Lung microvascular endothelial cell (primary cell): ENCODE results near the gene LIPE. TPM values are rescaled to one million over a fixed set of nuclear protein-coding genes. Genes with fewer than 3 reads are reported as not detected.
"Not testable (repeated sequence)": the region's sequence is repeated elsewhere in the genome, so short reads cannot be mapped to it uniquely, and the experiment has no call there.

Source experiments
- DNase-seq, 2 donors: peaks; one replicate each; pipeline versions ENCODE4 v3.0.0 to v3.0.0-alpha.2; 2010; ENCODE audit warnings: low read depth in 2 of 2
- total RNA-seq: library from RNA; depleted of rRNA; stranded (reverse); fragments of >200 nt; gene quantifications from 2 replicates; pipeline ENCODE4 v1.2.1, GENCODE V29; 2014

LIPE gene, protein sequence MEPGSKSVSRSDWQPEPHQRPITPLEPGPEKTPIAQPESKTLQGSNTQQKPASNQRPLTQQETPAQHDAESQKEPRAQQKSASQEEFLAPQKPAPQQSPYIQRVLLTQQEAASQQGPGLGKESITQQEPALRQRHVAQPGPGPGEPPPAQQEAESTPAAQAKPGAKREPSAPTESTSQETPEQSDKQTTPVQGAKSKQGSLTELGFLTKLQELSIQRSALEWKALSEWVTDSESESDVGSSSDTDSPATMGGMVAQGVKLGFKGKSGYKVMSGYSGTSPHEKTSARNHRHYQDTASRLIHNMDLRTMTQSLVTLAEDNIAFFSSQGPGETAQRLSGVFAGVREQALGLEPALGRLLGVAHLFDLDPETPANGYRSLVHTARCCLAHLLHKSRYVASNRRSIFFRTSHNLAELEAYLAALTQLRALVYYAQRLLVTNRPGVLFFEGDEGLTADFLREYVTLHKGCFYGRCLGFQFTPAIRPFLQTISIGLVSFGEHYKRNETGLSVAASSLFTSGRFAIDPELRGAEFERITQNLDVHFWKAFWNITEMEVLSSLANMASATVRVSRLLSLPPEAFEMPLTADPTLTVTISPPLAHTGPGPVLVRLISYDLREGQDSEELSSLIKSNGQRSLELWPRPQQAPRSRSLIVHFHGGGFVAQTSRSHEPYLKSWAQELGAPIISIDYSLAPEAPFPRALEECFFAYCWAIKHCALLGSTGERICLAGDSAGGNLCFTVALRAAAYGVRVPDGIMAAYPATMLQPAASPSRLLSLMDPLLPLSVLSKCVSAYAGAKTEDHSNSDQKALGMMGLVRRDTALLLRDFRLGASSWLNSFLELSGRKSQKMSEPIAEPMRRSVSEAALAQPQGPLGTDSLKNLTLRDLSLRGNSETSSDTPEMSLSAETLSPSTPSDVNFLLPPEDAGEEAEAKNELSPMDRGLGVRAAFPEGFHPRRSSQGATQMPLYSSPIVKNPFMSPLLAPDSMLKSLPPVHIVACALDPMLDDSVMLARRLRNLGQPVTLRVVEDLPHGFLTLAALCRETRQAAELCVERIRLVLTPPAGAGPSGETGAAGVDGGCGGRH
- 2.6 and 3.9 TPM in 2 replicates for total RNA-seq

DNA sequence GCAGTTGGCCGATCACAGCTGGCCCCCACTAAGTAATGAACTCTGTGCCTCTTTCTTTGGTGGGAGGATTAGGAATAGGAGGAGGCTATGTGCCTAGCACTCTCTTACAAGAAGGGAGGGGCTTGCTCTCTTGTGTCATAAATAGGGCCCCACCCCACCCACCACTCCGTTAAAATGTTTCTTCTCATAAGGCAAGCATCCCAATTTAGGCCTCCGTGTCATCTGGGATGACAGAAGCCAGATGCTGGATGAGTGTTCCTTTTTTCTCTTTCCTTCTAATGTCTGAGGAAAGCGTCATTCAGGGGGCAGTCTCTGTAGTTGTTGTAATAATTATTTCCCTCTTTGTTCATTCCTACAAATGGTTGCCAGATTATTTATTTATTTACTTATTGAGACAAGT lies at the start of gene LIPE:
TSS of gene LIPE (minus strand) at position 76 of the 400 bp plus-strand sequence. CDS start 239 bp downstream, outside the sequence.
- no peak for DNase-seq

DNA sequence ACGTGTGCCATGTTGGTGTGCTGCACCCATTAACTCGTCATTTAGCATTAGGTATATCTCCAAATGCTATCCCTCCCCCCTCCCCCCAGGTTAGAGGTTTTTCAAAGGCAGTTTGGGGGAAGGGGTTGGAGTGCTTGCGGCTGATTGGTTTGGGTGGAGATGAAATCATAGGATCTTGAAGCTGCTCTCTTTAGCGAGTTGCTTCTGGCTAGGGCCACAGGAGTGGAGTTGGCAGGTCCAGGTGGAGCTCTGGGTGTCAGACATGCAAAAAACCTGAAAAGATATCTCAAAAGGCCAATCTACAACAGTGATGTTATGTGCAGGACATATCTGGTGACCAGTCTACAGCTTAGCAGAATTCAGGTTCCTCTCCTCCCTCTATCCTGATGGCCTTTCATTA lies 48.2 kb upstream of the LIPE start:
- no peak for DNase-seq

DNA sequence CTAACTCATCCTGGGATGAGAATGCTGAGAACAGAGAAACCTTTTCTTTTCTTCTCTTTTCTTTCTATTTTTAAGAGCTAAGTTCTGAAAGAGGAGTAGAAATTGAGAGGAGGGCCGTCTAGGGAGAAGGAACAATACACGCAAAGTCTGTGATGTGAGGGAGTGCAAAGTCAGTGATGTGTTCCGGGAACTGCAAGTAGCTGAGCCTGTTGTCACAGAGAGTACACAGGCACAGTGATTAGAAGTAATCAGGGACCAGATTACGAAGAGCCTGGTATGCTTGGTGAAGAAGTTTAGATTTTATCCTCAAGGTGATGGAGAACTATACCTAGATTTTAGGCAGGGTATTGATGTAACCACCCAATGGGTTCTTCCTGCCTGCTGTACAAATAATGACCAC lies 47.6 kb upstream of the LIPE start:
- DNase-seq: no peak

DNA sequence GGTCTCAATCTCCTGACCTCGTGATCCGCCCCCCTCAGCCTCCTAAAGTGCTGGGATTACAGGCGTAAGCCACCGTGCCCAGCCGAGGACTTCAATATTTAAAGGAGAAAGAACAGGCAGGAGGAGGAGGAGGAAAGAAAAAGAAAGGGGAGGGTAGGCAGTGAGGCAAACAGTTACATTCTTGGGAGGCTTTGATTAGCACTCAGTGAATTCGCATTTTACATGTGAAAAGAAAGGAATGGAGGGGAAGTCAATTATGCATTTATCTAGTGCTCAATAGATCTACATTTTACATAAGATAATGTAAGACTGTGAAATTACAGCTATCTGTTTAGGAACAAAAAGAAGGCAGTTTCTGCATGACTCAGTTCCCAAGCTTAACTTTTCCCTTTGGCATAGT lies 46.5 kb upstream of the LIPE start:
- DNase-seq: no peak

DNA sequence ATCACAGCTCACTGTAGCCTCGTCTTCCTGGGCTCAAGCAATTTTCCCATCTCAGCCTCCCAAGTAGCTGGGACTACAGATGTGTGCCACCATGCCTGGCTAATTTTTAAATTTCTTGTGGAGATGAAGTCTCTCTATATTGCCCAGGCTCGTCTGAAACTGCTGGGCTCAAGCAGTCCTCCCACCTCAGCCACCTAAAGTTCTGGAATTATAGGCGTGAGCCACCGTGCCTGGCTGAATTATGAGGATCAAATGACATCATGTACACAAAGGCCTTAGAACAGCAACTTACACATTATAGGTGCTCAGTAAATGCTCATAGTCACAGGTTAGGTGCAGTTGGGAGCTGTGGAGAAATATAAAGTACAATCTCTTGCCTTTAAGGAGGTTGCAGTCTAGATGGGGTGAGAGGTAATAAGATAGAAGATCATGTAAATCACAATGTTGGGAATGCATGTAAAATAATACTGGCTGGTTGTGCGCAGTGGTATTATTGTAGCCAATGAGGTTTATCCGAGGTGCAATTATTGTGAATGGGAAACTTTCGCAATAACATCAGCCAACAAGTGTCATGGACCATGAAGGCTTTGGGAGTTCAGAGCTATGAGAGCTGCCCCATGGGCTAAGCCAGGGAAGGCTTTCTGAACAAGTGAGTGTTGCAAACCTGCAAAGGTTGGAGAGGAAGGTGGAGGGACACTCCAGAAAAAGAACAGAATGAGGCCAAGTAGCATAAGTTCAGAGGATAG lies 45.4 kb upstream of the LIPE start:
- no peak for DNase-seq

DNA sequence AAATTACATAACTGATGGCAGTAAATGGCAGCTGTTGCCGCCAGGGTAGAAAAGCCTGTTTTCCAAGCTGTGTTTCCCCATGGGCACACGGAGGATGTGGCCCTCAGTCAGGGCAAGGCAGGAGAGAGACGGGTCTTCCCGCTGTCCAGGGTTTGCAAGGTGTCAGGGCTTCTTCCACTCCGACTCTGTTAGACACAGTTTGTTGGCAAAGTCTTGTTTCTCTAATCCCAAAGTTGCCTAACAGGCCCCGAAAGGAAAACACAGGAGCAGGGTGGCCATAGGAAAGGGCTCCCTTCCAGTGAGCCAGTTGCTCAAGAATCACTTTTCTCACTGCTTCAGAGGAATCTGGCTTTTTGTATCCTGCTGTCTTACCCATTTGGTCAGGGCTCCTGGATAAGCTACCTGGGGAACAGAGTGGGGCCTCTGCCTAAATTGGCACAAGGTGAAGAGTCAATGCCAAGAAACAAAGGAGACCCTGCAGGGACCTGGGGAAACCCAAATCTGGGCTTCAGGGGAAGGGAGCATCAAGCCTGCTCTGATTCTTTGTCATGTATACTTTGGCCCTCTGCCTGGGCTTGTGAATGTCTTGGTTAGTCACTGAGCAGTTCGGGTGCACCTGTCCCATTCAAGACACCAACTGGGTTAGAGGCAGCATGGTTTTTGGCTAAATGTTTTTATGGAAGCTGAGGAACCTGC lies 44.5 kb upstream of the LIPE start:
- DNase-seq: no peak

DNA sequence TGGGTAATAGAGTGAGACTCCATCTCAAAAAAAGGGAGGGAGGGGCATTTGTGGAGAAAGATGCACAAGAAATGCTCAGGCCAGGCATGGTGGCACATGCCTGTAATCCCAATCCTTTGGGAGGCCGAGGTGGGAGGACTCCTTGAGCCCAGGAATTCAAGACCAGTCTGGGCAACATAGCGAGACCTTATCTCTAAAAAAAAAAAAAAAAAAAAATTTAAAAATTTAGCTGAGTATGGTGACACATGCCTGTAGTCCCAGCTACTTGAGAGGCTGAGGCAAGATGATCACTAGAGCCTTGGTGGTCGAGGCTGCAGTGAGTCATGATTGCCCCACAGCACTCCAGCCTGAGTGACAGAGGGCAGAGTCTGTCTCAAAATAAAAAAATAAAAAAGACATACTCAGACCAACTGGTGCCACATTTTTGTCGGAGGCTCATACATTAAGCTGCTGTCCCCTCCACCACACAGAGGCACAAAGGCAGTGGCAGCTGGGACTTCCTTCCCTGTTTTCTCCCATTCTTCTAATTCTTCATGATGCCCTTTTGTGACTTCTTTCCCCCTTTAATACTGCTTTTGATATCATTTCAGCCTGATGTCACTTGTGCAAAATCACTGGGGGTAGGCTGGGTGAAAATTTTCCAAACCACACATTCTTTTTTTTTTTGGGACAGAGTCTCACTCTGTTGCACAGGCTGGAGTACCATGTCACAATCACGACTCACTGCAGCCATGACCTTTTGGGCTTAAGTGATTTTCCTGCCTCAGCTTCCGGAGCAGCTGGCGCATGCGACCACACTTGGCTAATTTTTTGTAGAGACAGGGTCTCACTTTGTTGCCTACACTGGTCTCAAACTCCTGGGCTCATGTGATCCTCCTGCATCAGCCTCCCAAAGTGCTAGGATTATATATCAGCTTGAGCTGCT lies 42.4 kb upstream of the LIPE start:
- peak in 1 of 2 donors; percentile 32 for DNase-seq

DNA sequence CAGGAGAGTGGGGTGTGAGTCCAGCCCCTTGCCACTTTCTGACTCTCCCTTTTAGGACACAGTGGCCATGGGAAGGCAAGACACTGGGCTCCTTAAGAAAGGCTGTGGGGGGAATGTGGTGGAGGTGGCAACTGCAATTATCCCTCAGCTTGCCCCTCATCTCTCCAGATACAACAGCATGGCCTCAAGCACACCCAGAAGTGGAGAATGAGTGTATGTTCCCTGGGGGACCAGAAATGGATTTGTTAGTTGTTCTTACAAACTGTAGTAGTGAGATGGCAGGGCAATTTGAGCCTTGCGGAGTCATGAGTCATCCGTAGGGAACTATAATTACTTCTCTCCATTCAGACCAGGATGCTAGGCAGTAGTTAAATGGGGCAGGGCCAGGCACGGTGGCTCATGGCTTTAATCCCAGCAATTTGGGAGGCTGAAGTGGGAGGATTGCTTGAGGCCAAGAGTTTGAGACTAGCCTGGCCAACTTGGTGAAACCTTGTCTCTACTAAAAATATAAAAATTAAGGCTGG lies 41.1 kb upstream of the LIPE start:
- peak; percentile 47 to 50 for DNase-seq

DNA sequence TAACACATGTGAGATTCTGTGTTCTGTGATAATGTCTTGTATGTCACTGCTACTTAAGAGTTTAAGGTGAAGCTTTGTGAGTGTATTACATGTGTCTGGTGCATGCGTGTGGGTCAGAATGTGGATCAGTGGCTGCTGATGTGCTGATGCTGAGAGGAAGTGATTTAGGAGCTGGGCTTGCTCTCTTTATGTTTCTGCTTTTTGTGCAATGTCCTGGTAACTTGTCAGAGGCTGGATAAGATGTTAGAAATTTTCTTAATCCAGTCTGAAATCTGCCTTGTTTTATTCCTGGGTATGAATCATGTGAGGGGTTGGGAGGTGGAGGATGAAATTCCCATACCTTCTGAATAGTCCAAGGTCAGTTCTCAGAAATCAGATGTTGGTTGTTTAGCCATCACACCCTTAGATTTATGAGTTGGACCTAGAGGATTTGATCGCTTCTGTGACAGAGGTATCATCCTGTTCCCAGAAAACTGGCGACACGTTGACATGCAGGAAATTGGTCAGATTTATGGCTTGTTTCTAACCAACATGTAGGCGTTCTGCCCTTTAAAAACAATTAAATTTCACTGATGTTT lies 40.1 kb upstream of the LIPE start:
- DNase-seq: peak in 1 of 2 donors; percentile 77

DNA sequence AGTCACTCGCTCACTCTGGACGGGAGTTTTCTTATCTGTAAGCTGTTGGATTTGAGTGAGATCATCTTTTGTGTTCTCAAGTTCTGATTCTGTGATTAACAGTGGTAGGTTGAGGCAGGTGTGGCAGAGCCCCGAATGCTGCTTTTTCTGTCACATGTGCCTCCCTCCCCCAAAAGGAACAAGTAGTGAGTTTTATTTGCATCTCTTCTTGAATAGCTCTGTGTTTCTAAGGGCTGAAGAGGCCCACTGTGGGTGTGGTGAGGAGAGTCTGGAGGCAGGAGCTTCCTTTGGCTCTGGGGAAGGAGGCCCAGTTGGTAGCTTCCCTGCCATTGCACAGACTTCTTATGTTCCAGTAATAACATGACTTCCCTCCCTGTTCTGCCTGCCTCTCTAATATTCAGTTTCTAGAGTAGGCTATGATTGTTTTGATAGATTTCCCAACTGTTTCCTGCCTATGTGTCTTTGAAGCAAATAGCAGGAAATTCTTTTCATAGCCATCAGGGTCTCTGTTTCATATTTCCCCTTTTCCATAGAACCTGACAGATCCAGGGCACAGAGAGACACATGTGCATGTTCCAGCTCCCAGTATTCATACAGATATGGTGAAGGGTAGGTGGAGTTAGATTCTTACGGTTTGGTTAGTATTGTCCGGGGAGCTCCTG lies 39.5 kb upstream of the LIPE start:
- DNase-seq: peak; percentile 20 to 56

DNA sequence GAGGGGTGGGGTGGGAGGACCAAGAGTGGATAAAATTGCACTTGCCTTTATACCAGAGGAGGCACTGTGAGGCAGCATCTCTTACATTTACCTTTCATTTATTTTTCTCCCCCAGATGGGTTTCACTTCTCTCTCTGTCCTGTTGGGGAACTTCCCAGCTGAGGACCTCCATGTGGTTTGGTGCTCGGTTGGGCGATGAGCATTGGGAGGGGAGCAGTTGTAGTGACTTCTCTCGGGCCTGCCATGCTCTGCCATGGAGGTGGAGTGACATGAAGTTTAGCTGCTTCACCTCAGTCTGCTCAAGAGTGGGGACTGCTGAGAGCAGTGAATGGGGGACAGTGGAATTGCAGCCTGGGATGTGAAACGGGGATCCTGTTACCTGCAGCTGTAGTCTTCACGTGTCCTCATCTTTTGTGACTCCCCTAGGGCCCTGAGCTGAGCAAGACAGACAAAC lies 38.7 kb upstream of the LIPE start:
- no peak for DNase-seq

DNA sequence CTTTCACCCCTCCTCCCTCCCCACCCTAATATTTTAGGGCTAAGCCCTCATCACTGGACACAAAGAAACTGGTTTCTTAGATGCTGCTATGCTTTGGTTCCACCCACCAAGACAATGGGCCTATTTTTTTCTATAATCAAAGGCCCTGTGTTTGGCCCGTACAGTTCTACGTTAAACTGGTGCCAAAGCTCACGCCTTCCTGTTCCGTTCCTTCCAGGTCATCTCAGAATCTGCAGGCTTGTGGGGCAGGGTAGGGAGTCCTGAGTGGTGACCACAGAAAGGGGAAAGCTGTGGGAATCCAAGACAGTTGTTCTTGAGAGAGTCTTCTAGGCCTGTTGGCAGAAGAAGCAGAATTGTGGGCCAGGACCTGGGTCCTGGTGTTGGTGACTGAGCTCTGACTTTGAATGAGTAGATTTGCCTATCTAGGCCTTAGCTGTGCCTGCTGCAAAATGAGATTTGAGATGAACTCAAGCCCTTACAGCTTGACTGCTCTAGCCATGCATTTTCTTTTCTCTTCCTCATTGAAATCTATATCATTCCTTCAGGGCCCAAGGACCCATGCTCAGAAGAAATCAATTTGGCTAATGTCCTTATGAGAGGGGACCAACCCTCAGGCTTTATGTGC lies 34.6 kb upstream of the LIPE start:
- no peak for DNase-seq

DNA sequence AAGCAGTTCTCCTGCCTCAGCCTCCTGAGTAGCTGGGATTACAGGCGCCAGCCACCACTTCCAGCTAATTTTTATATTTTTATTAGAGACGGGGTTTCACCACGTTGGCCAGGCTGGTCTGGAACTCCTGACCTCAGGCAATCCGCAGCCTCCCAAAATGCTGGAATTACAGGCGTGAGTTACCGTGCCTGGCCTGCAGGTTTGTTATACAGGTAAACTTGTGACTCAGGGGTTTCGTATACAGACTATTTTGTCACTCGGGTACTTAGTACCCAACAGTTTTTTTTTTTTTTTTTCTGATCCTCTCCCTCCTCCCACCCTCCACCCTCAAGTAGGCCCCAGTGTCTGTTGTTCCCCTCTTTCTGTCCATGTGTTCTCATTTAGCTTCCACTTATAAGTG lies 34.0 kb upstream of the LIPE start:
- DNase-seq: not testable (repeated sequence)

DNA sequence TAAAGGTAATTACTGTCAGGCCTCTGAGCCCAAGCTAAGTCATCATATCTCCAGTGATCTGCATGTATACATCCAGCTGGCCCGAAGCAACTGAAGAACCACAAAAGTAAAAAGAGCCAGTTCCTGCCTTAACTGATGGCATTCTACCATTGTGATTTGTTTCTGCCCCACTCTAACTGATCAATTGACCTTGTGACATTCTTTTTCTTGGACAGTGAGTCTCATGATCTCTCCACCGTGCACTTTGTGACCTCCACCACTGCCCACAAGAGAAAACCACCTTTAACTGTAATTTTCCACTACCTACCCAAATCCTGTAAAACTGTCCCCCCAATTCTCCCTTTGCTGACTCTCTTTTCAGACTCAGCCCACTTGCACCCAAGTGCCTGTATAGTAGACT lies 32.7 kb upstream of the LIPE start:
- DNase-seq: no peak

DNA sequence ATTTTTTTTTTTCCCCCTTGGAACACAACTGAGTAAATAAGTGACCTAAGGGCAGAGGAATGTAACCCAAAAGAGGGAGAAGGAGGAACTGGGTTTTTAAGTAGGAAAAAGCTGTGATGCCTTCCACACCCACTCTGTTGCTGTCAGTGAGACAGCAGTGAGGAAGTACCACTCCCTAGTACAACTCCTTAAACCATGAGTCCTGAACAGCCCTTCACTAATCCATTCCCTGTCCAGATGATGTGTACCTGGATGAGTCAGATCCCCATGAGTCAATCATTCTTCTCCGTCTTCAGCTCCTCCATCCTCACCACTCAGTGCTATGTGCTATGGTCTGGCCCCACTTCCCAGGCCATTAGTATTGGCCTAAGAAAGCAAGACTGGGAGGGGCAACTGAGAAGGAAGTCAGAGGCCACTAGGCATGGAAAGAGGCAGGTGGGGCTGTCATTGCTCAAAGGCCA lies 28.5 kb upstream of the LIPE start:
- DNase-seq: no peak

DNA sequence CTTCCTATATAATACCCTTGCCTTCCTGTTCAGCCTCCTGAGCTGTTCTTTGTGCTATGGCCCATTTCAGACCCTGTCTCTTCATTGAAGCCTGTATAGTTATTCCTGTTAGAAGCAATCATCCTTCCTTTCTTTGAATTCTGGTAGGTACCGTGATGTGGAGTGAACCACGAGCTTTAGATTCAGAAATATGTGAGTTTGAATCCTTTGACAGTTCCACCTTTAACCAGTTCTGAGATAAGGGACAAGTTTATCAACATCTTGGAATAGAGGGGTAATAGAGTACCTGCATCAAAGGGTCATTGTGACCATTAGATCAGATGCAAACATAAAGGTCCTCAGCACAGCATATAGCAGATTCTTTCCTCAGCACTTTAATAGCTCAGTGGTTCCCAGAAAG lies 27.9 kb upstream of the LIPE start:
- DNase-seq: no peak

DNA sequence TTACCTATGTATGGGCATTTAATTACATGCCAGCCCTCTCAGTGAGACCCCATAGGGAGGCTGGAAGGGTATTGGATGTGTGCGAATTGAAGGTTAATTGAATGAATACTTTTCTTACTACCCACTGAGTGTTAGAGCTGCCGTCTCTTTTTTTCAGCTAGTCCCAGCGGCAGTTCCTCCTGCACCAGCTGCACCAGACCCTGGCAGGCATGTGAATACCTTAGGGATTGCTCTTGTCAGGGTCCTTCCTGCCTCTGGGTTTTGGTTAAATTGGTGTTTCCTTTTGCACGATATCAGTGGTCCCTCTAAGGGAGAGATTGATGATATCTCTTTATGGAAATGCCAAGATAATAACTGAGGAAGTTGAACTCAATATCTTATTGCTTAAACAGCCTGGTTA lies 25.4 kb upstream of the LIPE start:
- no peak for DNase-seq
